ENCODE measurements around the gene ANKRD40.

The ANKRD40 gene

GRCh38 chr17:50721194-50722010 is 13.7 kb upstream of the ANKRD40 start:
- Histone ChIP-seq H3K27me3 (ENCODE audit: insufficient read depth, low read length) (no peaks in the 10 kb centered on the region), H2AFZ (ENCODE audit: low read length) (no peak overlapping the region), H3K79me2 (ENCODE audit: insufficient read depth, low read length) (peaks cover 70% of the 10 kb centered on the region), H3K4me3 (ENCODE audit: low read depth, low read length, poor library complexity, severe bottlenecking) (peak overlapping the region; percentile 74), H3K27ac (ENCODE audit: low read depth, low read length, poor library complexity, severe bottlenecking) (peak overlapping the region; percentile 6), H3K36me3 (ENCODE audit: insufficient read depth, low read length) (peaks cover 43% of the 10 kb centered on the region), H3K9ac (ENCODE audit: low read length) (peak overlapping the region; percentile 85), H3K9me3 (ENCODE audit: low read length) (no peaks in the 10 kb centered on the region), H3K4me2 (ENCODE audit: low read length) (peak overlapping the region; percentile 87), H3F3A (ENCODE audit: insufficient read depth, low read length) (no peaks in the 10 kb centered on the region), H3K9me2 (ENCODE audit: low read depth, low read length) (no peaks in the 10 kb centered on the region), H3K4me1 (ENCODE audit: insufficient read depth, low read length, severe bottlenecking) (peaks cover 50% of the 10 kb centered on the region), H4K20me1 (ENCODE audit: insufficient read depth, low read length) (0 out of 2 replicates have a peak, but pooled peaks cover 7% of the 10 kb centered on the region)
- TF ChIP-seq CTCF (IDR thresholded peaks at IDR 0.05; ENCODE audit: low read length) = no peak
- TF ChIP-seq EZH2 (IDR thresholded peaks at IDR 0.05; ENCODE audit: borderline replicate concordance, low read length) = no peak

- TF ChIP-seq EZH2 (IDR thresholded peaks at IDR 0.05; ENCODE audit: borderline replicate concordance, low read length) (no peak), CTCF (IDR thresholded peaks at IDR 0.05; ENCODE audit: low read length) (no peak)
- H3K4me1 ChIP-seq (ENCODE audit: insufficient read depth, low read length, severe bottlenecking) = peaks cover 39% of the 10 kb centered on the region
Observed at GRCh38 chr17:50719924-50720794, 12.4 kb upstream of the ANKRD40 start.

GRCh38 chr17:50719144-50719923 is 11.6 kb upstream of the ANKRD40 start, which contains the start of gene LUC7L3:
Gene LUC7L3, plus strand, starts transcription at chr17:50719603. Its CDS starts 130 bp downstream, at chr17:50719733.
- Histone ChIP-seq H2AFZ (ENCODE audit: low read length) (peak within 1 kb of the TSS; percentile 1; the same call in 1 of the 2 replicates), H3K79me2 (ENCODE audit: insufficient read depth, low read length) (peaks cover 49% of the 10 kb centered on the region), H3K36me3 (ENCODE audit: insufficient read depth, low read length) (peaks cover 23% of the 10 kb centered on the region; the same call in 1 of the 2 replicates), H3F3A (ENCODE audit: insufficient read depth, low read length) (no peaks in the 10 kb centered on the region), H3K9me2 (ENCODE audit: low read depth, low read length) (no peaks in the 10 kb centered on the region), H3K4me1 (ENCODE audit: insufficient read depth, low read length, severe bottlenecking) (peaks cover 35% of the 10 kb centered on the region), H3K9ac (ENCODE audit: low read length) (peak within 1 kb of the TSS; percentile 85), H3K27me3 (ENCODE audit: insufficient read depth, low read length) (no peaks in the 10 kb centered on the region), H3K27ac (ENCODE audit: low read depth, low read length, poor library complexity, severe bottlenecking) (peak within 1 kb of the TSS; percentile 79), H3K9me3 (ENCODE audit: low read length) (no peaks in the 10 kb centered on the region), H3K4me2 (ENCODE audit: low read length) (peak within 1 kb of the TSS; percentile 87), H4K20me1 (ENCODE audit: insufficient read depth, low read length) (0 out of 2 replicates have a peak, but pooled peaks cover 7% of the 10 kb centered on the region), H3K4me3 (ENCODE audit: low read depth, low read length, poor library complexity, severe bottlenecking) (peak within 1 kb of the TSS; percentile 74)
- TF ChIP-seq CTCF (IDR thresholded peaks at IDR 0.05; ENCODE audit: low read length) = no peak
- no peak for TF ChIP-seq EZH2 (IDR thresholded peaks at IDR 0.05; ENCODE audit: borderline replicate concordance, low read length)

More at GRCh38 chr17:50719924-50720794, 12.4 kb upstream of the ANKRD40 start:
- peak overlapping the region; percentile 87 for H3K4me2 ChIP-seq (ENCODE audit: low read length)
- H3K9me2 ChIP-seq (ENCODE audit: low read depth, low read length) = no peaks in the 10 kb centered on the region
- peaks cover 57% of the 10 kb centered on the region for H3K79me2 ChIP-seq (ENCODE audit: insufficient read depth, low read length)
- H4K20me1 ChIP-seq (ENCODE audit: insufficient read depth, low read length) = 0 out of 2 replicates have a peak, but pooled peaks cover 7% of the 10 kb centered on the region
- no peak overlapping the region for H2AFZ ChIP-seq (ENCODE audit: low read length)
- peaks cover 32% of the 10 kb centered on the region for H3K36me3 ChIP-seq (ENCODE audit: insufficient read depth, low read length)
- no peaks in the 10 kb centered on the region for H3K27me3 ChIP-seq (ENCODE audit: insufficient read depth, low read length)
- H3K4me3 ChIP-seq (ENCODE audit: low read depth, low read length, poor library complexity, severe bottlenecking) = peak overlapping the region; percentile 74
- peak overlapping the region; percentile 79 for H3K27ac ChIP-seq (ENCODE audit: low read depth, low read length, poor library complexity, severe bottlenecking)
- H3K9ac ChIP-seq (ENCODE audit: low read length) = peak overlapping the region; percentile 85
- H3K9me3 ChIP-seq (ENCODE audit: low read length) = no peaks in the 10 kb centered on the region
- H3F3A ChIP-seq (ENCODE audit: insufficient read depth, low read length) = no peaks in the 10 kb centered on the region

All from OCI-LY1 (cell line).